MM.1S (cell line): ENCODE results near the gene MED27.

Source experiments
- DNase-seq: peaks from one replicate; pipeline ENCODE4 v3.0.0-alpha.2; 2015
- H2AFZ ChIP-seq: fragments of 300-600 bp; sonication (generic); 2 replicates; pipeline ENCODE4 v1.6.0; 2016; ENCODE audit warnings: antibody characterized with exemption, low read length
- H3F3A ChIP-seq: fragments of 300-600 bp; sonication (generic); 2 replicates; pipeline ENCODE4 v1.6.1; 2016; ENCODE audit warnings: mild to moderate bottlenecking, antibody characterized with exemption, low read length, moderate library complexity, mixed read lengths; ENCODE audit not compliant: insufficient read depth
- H3K27ac ChIP-seq: fragments of 300-600 bp; sonication (generic); 2 replicates; pipeline ENCODE4 v1.5.1; 2016; ENCODE audit warnings: mild to moderate bottlenecking, low read length
- H3K27me3 ChIP-seq: fragments of 300-600 bp; sonication (generic); replicated peaks from 2 replicates; pipeline ENCODE4 v1.6.0; 2016; ENCODE audit warnings: low read length; ENCODE audit not compliant: insufficient read depth
- H3K36me3 ChIP-seq: fragments of 300-600 bp; sonication (generic); replicated peaks from 2 replicates; pipeline ENCODE4 v1.6.1; 2016; ENCODE audit warnings: mild to moderate bottlenecking, low read length, mixed read lengths; ENCODE audit not compliant: insufficient read depth
- H3K4me1 ChIP-seq: fragments of 300-600 bp; sonication (generic); 2 replicates; pipeline ENCODE4 v1.6.1; 2016; ENCODE audit warnings: low read length, mixed read lengths
- H3K4me2 ChIP-seq: fragments of 300-600 bp; sonication (generic); 2 replicates; pipeline ENCODE4 v1.6.0; 2016; ENCODE audit warnings: low read depth, low read length
- H3K4me3 ChIP-seq: fragments of 300-600 bp; sonication (generic); 2 replicates; pipeline ENCODE4 v1.5.1; 2016; ENCODE audit warnings: low read length, mixed read lengths
- H3K79me2 ChIP-seq: fragments of 300-600 bp; sonication (generic); 2 replicates; pipeline ENCODE4 v1.6.1; 2016; ENCODE audit warnings: mixed run types, low read length, mixed read lengths
- H3K9ac ChIP-seq: fragments of 300-600 bp; sonication (generic); 2 replicates; pipeline ENCODE4 v1.6.1; 2016; ENCODE audit warnings: low read length, mixed read lengths
- H3K9me2 ChIP-seq: fragments of 300-600 bp; sonication (generic); replicated peaks from 2 replicates; pipeline ENCODE4 v1.6.1; 2016; ENCODE audit warnings: mild to moderate bottlenecking, low read length, mixed read lengths; ENCODE audit not compliant: insufficient read depth
- H3K9me3 ChIP-seq: fragments of 300-600 bp; sonication (generic); replicated peaks from 2 replicates; pipeline ENCODE4 v1.6.1; 2016; ENCODE audit warnings: mild to moderate bottlenecking, low read length, mixed read lengths; ENCODE audit not compliant: insufficient read depth
- H4K20me1 ChIP-seq: fragments of 300-600 bp; sonication (generic); 2 replicates; pipeline ENCODE4 v1.6.1; 2016; ENCODE audit warnings: mild to moderate bottlenecking, low read length, moderate library complexity, mixed read lengths; ENCODE audit not compliant: insufficient read depth
- EZH2 ChIP-seq: fragments of 300-600 bp; sonication (generic); optimal IDR thresholded peaks from 2 replicates; pipeline ENCODE3; 2017; ENCODE audit warnings: low read depth, mild to moderate bottlenecking, antibody characterized with exemption, low read length, mixed read lengths
- EZH2phosphoT487 ChIP-seq: fragments of 300-600 bp; sonication (generic); IDR thresholded peaks from 2 replicates; pipeline ENCODE4 v1.6.1; 2018; ENCODE audit warnings: antibody characterized with exemption, low read length
- TF ChIP-seq, protein P1 (sequence below): fragments of 300-600 bp; sonication (generic); IDR thresholded peaks from 2 replicates; pipeline ENCODE4 v1.5.1; 2016; ENCODE audit warnings: antibody characterized with exemption, low read length, mixed read lengths

The MED27 gene

DNA sequence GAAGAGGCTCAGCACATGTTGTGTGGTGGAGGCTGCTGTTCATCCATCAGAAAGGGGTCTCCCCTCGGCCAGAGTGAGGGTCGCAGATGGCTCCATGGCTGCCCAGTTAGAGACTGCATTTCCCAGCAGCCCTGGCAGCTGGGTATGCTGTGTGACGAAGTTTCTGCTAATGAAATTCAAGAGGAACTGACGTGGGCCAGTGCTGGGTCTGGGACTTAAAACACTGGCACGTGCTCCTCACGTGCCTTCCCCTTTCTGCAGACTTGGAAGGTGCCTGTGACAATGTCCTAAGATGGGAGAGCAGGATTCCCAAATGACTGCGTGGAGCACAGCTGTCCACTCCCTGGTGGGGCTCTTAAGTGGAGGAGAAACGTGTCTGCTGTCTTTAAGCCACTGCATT is 225.3 kb downstream of the MED27 start:
- Histone ChIP-seq H3K9ac (no peak overlapping the region), H3K4me1 (no peaks in the 10 kb centered on the region), H3K27me3 (peaks cover 9% of the 10 kb centered on the region; the same call in 1 of the 2 replicates), H3K9me3 (no peaks in the 10 kb centered on the region), H3F3A (no peaks in the 10 kb centered on the region), H3K9me2 (no peaks in the 10 kb centered on the region), H2AFZ (no peak overlapping the region), H4K20me1 (no peaks in the 10 kb centered on the region), H3K4me2 (no peak overlapping the region), H3K4me3 (no peak overlapping the region), H3K27ac (no peak overlapping the region), H3K36me3 (no peaks in the 10 kb centered on the region), H3K79me2 (no peaks in the 10 kb centered on the region)
- TF ChIP-seq EZH2phosphoT487 (no peak), EZH2 (no peak)
- TF ChIP-seq, protein P1, sequence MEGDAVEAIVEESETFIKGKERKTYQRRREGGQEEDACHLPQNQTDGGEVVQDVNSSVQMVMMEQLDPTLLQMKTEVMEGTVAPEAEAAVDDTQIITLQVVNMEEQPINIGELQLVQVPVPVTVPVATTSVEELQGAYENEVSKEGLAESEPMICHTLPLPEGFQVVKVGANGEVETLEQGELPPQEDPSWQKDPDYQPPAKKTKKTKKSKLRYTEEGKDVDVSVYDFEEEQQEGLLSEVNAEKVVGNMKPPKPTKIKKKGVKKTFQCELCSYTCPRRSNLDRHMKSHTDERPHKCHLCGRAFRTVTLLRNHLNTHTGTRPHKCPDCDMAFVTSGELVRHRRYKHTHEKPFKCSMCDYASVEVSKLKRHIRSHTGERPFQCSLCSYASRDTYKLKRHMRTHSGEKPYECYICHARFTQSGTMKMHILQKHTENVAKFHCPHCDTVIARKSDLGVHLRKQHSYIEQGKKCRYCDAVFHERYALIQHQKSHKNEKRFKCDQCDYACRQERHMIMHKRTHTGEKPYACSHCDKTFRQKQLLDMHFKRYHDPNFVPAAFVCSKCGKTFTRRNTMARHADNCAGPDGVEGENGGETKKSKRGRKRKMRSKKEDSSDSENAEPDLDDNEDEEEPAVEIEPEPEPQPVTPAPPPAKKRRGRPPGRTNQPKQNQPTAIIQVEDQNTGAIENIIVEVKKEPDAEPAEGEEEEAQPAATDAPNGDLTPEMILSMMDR = no peak
- no peak for DNase-seq

- Histone ChIP-seq H3K27ac (no peak overlapping the region), H3K27me3 (peaks cover 14% of the 10 kb centered on the region; the same call in 1 of the 2 replicates), H3K79me2 (no peaks in the 10 kb centered on the region), H2AFZ (no peak overlapping the region), H3K4me1 (no peaks in the 10 kb centered on the region), H3F3A (no peaks in the 10 kb centered on the region), H3K36me3 (no peaks in the 10 kb centered on the region), H3K4me3 (no peak overlapping the region), H3K9me3 (no peaks in the 10 kb centered on the region), H4K20me1 (no peaks in the 10 kb centered on the region), H3K9me2 (no peaks in the 10 kb centered on the region), H3K4me2 (no peak overlapping the region), H3K9ac (no peak overlapping the region)
- no peak for DNase-seq
- TF ChIP-seq, protein P1 = no peak
- no peak for TF ChIP-seq EZH2
- TF ChIP-seq EZH2phosphoT487 = no peak
These were observed 226.2 kb downstream of the MED27 start for GRCh38 chr9:131853434-131853833.

GRCh38 chr9:131851414-131851813 is 228.3 kb downstream of the MED27 start:
- Histone ChIP-seq H3K4me2 (no peak overlapping the region), H3K9me2 (no peaks in the 10 kb centered on the region), H3K4me1 (no peaks in the 10 kb centered on the region), H3F3A (no peaks in the 10 kb centered on the region), H3K27me3 (peaks cover 24% of the 10 kb centered on the region; the same call in 1 of the 2 replicates), H3K9ac (no peak overlapping the region), H3K4me3 (no peak overlapping the region), H3K27ac (no peak overlapping the region), H3K36me3 (no peaks in the 10 kb centered on the region), H2AFZ (no peak overlapping the region), H3K79me2 (no peaks in the 10 kb centered on the region), H4K20me1 (no peaks in the 10 kb centered on the region), H3K9me3 (no peaks in the 10 kb centered on the region)
- no peak for DNase-seq
- TF ChIP-seq EZH2phosphoT487 (no peak), EZH2 (no peak)
- TF ChIP-seq, protein P1 = no peak

DNA sequence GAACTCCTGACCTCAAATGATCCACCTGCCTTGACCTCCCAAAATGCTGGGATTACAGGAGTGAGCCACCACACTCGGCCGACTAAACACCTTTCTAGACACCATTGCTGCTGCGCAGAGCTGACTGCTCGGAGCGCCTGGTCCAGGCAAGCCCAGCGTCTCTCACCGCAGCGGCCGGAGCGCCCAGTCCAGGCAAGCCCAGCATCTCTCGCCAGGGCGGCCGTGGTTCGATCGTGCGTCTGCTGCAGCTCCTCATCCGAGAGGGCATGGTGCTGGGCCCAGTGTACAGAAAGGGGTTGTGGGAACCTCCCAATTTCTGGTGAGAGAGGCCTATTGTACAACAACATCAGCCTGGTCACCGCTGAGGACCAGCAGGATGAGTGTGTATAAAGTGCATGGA is 230.3 kb downstream of the MED27 start:
- no peak for TF ChIP-seq EZH2
- TF ChIP-seq, protein P1 = no peak
- TF ChIP-seq EZH2phosphoT487 = no peak
- no peak for DNase-seq
- H3K4me2 ChIP-seq = no peak overlapping the region

More for the DNA sequence above, 230.3 kb downstream of the MED27 start:
- Histone ChIP-seq H3K9me2 (no peaks in the 10 kb centered on the region), H3K79me2 (no peaks in the 10 kb centered on the region), H2AFZ (no peak overlapping the region), H3K27me3 (peaks cover 43% of the 10 kb centered on the region), H3K27ac (no peak overlapping the region), H3K4me3 (no peak overlapping the region), H3K9me3 (no peaks in the 10 kb centered on the region), H3K36me3 (no peaks in the 10 kb centered on the region), H3F3A (no peaks in the 10 kb centered on the region), H4K20me1 (no peaks in the 10 kb centered on the region), H3K4me1 (no peaks in the 10 kb centered on the region), H3K9ac (no peak overlapping the region)
